WTC11 (cell line): ENCODE data around the gene BMPR2.
"Not testable (repeated sequence)": the region's sequence is repeated elsewhere in the genome, so short reads cannot be mapped to it uniquely, and the experiment has no call there.

Experiments
- CREB1 ChIP-seq: sonication (generic); formaldehyde crosslinking; IDR thresholded peaks from 2 replicates; pipeline ENCODE4 v1.8.0; 2023; ENCODE audit warnings: mild to moderate bottlenecking, missing genetic modification reagents
- GABPB1 ChIP-seq: sonication (generic); formaldehyde crosslinking; IDR thresholded peaks from 2 replicates; pipeline ENCODE4 v1.8.1; 2023; ENCODE audit warnings: mild to moderate bottlenecking, missing genetic modification reagents
- MYBL2 ChIP-seq: sonication (generic); formaldehyde crosslinking; IDR thresholded peaks from 2 replicates; pipeline ENCODE4 v1.8.1; 2023; ENCODE audit warnings: mild to moderate bottlenecking, moderate library complexity, missing genetic modification reagents
- ZNF219 ChIP-seq: sonication (generic); formaldehyde crosslinking; IDR thresholded peaks from 2 replicates; pipeline ENCODE4 v1.8.0; 2023; ENCODE audit warnings: missing genetic modification reagents, mild to moderate bottlenecking, borderline replicate concordance
- TF ChIP-seq, protein P1 (sequence below): sonication (generic); formaldehyde crosslinking; IDR thresholded peaks from 2 replicates; pipeline ENCODE4 v1.8.0; 2022; ENCODE audit warnings: missing genetic modification reagents
- TF ChIP-seq, protein P2 (sequence below): sonication (generic); formaldehyde crosslinking; IDR thresholded peaks from 2 replicates; pipeline ENCODE4 v1.8.1; 2023; ENCODE audit warnings: mild to moderate bottlenecking, missing genetic modification reagents
- TF ChIP-seq, protein P3 (sequence below): fragments of 200-600 bp; IDR thresholded peaks from 2 replicates; pipeline ENCODE4 v1.8.0; 2022; ENCODE audit warnings: antibody characterized with exemption
- TF ChIP-seq, protein P4 (sequence below): sonication (generic); formaldehyde crosslinking; IDR thresholded peaks from 2 replicates; pipeline ENCODE4 v1.8.0; 2022; ENCODE audit warnings: mild to moderate bottlenecking, missing genetic modification reagents
- TF ChIP-seq, protein P5 (sequence below): fragments of 250-450 bp; sonication (Bioruptor Pico); IDR thresholded peaks from 2 replicates; pipeline ENCODE4 v1.8.0; 2021; ENCODE audit warnings: mild to moderate bottlenecking
- TF ChIP-seq, protein P6 (sequence below): sonication (generic); formaldehyde crosslinking; IDR thresholded peaks from 2 replicates; pipeline ENCODE4 v1.8.1; 2022; ENCODE audit warnings: mild to moderate bottlenecking, missing genetic modification reagents, moderate library complexity, borderline replicate concordance

DNA sequence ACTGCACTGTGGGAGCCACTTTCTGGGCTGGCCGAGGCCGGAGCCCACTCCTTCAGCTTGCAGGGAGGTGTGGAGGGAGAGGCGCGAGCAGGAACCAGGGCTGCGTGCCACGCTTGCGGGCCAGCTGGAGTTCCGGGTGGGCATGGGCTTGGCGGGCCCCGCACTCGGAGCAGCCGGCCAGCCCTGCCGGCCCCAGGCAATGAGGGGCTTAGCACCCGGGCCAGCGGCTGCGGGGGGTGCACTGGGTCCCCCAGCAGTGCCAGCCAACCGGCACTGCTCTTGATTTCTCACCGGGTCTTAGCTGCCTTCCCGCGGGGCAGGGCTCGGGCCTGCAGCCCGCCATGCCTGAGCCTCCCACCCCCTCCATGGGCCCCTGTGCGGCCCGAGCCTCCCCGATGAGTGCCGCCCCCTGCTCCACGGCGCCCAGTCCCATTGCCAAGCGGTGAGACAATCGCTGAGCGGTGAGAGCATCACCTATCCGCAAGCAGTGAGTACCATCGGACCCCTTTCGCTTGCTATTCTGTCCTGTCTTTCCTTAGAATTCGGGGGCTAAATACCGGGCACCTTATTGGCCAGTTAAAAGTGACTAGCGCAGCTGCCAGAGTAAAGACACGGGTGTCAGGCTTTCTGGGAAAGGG, 120.8 kb downstream of the BMPR2 start:
- TF ChIP-seq, protein P1, sequence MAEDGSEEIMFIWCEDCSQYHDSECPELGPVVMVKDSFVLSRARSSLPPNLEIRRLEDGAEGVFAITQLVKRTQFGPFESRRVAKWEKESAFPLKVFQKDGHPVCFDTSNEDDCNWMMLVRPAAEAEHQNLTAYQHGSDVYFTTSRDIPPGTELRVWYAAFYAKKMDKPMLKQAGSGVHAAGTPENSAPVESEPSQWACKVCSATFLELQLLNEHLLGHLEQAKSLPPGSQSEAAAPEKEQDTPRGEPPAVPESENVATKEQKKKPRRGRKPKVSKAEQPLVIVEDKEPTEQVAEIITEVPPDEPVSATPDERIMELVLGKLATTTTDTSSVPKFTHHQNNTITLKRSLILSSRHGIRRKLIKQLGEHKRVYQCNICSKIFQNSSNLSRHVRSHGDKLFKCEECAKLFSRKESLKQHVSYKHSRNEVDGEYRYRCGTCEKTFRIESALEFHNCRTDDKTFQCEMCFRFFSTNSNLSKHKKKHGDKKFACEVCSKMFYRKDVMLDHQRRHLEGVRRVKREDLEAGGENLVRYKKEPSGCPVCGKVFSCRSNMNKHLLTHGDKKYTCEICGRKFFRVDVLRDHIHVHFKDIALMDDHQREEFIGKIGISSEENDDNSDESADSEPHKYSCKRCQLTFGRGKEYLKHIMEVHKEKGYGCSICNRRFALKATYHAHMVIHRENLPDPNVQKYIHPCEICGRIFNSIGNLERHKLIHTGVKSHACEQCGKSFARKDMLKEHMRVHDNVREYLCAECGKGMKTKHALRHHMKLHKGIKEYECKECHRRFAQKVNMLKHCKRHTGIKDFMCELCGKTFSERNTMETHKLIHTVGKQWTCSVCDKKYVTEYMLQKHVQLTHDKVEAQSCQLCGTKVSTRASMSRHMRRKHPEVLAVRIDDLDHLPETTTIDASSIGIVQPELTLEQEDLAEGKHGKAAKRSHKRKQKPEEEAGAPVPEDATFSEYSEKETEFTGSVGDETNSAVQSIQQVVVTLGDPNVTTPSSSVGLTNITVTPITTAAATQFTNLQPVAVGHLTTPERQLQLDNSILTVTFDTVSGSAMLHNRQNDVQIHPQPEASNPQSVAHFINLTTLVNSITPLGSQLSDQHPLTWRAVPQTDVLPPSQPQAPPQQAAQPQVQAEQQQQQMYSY: not testable (repeated sequence)
- TF ChIP-seq, protein P2, sequence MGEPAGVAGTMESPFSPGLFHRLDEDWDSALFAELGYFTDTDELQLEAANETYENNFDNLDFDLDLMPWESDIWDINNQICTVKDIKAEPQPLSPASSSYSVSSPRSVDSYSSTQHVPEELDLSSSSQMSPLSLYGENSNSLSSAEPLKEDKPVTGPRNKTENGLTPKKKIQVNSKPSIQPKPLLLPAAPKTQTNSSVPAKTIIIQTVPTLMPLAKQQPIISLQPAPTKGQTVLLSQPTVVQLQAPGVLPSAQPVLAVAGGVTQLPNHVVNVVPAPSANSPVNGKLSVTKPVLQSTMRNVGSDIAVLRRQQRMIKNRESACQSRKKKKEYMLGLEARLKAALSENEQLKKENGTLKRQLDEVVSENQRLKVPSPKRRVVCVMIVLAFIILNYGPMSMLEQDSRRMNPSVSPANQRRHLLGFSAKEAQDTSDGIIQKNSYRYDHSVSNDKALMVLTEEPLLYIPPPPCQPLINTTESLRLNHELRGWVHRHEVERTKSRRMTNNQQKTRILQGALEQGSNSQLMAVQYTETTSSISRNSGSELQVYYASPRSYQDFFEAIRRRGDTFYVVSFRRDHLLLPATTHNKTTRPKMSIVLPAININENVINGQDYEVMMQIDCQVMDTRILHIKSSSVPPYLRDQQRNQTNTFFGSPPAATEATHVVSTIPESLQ (CRISPR knock-in tag): not testable (repeated sequence)
- TF ChIP-seq ZNF219 (CRISPR knock-in tag); GABPB1 (CRISPR knock-in tag); CREB1 (CRISPR knock-in tag); MYBL2: not testable (repeated sequence)
- TF ChIP-seq, protein P3, sequence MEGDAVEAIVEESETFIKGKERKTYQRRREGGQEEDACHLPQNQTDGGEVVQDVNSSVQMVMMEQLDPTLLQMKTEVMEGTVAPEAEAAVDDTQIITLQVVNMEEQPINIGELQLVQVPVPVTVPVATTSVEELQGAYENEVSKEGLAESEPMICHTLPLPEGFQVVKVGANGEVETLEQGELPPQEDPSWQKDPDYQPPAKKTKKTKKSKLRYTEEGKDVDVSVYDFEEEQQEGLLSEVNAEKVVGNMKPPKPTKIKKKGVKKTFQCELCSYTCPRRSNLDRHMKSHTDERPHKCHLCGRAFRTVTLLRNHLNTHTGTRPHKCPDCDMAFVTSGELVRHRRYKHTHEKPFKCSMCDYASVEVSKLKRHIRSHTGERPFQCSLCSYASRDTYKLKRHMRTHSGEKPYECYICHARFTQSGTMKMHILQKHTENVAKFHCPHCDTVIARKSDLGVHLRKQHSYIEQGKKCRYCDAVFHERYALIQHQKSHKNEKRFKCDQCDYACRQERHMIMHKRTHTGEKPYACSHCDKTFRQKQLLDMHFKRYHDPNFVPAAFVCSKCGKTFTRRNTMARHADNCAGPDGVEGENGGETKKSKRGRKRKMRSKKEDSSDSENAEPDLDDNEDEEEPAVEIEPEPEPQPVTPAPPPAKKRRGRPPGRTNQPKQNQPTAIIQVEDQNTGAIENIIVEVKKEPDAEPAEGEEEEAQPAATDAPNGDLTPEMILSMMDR: not testable (repeated sequence)
- TF ChIP-seq, protein P4, sequence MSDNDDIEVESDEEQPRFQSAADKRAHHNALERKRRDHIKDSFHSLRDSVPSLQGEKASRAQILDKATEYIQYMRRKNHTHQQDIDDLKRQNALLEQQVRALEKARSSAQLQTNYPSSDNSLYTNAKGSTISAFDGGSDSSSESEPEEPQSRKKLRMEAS: not testable (repeated sequence)
- TF ChIP-seq, protein P5, sequence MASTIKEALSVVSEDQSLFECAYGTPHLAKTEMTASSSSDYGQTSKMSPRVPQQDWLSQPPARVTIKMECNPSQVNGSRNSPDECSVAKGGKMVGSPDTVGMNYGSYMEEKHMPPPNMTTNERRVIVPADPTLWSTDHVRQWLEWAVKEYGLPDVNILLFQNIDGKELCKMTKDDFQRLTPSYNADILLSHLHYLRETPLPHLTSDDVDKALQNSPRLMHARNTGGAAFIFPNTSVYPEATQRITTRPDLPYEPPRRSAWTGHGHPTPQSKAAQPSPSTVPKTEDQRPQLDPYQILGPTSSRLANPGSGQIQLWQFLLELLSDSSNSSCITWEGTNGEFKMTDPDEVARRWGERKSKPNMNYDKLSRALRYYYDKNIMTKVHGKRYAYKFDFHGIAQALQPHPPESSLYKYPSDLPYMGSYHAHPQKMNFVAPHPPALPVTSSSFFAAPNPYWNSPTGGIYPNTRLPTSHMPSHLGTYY (CRISPR knock-in tag): not testable (repeated sequence)
- TF ChIP-seq, protein P6, sequence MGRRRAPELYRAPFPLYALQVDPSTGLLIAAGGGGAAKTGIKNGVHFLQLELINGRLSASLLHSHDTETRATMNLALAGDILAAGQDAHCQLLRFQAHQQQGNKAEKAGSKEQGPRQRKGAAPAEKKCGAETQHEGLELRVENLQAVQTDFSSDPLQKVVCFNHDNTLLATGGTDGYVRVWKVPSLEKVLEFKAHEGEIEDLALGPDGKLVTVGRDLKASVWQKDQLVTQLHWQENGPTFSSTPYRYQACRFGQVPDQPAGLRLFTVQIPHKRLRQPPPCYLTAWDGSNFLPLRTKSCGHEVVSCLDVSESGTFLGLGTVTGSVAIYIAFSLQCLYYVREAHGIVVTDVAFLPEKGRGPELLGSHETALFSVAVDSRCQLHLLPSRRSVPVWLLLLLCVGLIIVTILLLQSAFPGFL (CRISPR knock-in tag): not testable (repeated sequence)
